Fibroblast of skin of scalp (primary cell): ENCODE results near the gene JADE1.

ENCODE experiments used
- DNase-seq: peaks from one replicate; pipeline ENCODE4 v3.0.0-alpha.2; 2013

Gene JADE1

DNA sequence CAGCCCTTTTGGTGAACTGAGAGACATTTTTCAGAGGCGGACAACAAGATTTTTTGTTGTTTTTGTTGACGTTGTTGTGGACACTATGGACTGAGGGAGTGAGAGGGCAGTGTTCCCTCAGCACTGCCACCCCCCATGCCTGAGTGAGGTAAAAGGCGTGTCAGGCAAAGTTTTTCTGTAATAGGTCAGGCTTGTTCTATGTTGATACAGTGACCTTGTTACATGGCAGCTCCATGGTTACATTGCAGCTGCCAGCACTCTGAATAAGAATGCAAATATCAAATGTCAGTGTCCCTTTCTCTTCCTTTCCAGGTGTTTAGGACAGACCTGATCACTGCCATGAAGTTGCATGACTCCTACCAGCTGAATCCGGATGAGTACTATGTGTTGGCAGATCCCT is 36.6 kb downstream of the JADE1 start:
- DNase-seq, result no peak

DNA sequence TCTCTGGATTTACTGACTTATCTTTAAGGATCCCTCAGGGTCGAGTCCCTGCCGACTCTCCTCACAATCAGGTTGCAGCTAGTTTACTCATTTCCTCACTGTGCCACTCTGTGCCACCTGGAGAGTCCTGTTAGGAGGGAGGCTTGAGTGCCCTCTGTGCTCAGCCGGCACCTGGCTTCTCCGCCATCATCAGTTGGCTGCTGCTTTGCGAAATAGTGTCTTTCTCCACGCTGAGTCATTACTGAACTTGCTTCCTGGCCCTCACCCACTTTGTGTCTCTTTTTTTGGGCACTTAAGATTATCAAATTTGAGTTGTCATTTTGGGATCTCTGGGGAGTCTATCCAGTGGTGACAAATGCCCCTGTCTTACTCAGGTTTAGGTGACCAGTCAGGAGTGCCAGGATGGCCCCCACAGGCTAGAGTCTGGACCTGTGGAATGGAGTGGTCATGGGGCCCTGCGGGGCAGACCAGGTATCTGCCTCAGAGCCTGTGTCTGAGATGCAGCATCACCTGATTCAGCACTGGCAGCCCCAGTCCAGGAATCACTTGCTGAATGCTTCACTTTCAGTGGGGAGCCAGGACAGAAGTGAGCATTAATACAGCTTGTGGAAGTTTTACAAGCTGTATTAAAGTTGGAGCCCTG is 37.7 kb downstream of the JADE1 start:
- no peak for DNase-seq

DNA sequence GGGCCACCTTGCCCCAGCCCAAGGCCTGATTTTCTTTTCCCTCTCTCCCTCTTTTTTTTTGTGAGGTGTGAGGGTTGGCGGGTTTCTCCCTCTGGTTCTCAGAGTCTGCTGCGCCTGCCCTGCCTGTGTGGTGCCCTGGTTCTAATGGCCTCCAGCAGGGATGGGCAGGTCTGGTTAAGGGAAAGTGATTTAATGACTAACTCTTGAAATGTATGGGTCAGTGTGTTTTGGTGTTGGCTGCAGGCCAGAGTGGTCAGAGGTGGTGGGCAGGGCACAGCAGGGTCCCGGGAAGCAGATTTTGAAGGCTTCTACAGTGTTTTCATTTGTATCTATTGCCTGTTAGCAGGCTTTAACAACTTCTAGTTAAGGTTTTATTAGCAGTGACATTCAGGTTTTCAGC is 39.0 kb downstream of the JADE1 start:
- DNase-seq, result no peak

DNA sequence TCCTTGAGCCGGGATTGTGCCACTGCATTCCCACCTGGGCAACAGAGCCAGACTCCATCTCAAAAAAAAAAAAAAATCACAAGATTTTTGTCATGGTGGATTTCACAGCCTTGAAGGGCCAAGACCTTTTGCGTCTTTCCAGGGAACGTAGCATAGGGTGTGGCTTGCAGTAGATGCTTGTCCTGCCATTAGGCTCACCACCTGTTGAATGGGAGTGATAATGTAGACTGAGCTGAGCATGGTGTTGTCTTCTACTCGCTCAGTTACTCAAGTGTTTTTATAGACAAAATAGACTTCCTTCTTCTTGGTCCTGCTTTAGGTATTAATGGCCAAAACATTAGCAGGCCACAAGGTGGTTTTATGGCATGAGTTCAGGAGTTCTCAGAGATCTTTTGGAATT is 40.8 kb downstream of the JADE1 start:
- no peak for DNase-seq

DNA sequence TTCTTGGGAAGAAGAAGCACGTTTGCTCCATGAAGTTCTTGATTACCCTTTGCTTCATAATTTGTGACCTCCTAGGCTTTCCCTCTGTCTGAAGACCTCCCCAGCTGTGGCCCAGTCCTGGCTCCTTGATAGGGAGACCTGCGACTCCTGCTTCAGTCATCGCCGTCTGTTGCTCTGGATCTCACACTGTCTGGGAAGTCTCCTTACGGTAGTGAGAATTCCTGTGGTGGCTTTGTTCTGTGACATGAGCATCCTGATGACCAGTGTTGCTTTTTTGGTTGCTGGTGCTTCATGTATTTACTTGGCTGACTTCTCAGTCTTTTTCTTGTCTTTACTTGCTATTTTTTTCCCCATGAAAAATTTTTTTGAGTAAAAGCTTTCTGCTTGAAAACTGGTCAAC is 44.2 kb downstream of the JADE1 start:
- DNase-seq, result peak; percentile 34

DNA sequence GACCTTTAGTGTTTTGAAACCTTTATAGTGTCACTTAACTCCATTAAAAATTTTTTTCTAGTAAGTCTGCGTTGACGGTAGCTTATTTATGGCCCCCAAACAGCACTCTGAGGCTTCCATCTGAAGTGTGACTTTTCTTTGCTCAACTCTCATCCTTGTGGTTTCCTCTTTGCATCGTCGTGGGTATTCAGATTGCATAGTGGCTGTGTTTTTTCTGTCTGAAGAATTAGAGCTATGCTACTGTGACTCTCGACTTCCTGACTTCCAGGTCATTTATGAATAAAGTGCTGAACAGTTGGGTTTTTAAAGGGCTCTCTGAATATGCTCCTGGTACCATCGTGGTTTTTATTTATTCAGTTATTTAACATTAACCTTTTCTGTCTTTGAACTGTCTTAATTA is 44.9 kb downstream of the JADE1 start:
- DNase-seq, result peak; percentile 64

DNA sequence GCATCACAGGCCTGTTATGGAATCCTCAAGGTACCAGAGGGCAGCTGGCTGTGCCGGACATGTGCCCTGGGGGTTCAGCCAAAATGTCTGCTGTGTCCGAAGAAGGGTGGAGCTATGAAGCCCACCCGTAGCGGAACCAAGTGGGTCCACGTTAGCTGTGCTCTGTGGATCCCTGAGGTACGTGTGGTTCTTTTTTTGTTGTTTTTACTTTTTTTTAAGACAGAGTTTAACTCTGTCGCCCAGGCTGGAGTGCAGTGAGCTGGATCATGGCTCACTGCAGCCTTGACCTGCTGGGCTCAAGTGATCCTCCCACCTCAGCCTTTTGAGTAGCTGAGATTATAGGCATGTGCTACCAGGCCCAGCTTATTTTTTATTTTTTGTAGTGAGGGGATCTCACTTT is 46.1 kb downstream of the JADE1 start:
- DNase-seq, result no peak

DNA sequence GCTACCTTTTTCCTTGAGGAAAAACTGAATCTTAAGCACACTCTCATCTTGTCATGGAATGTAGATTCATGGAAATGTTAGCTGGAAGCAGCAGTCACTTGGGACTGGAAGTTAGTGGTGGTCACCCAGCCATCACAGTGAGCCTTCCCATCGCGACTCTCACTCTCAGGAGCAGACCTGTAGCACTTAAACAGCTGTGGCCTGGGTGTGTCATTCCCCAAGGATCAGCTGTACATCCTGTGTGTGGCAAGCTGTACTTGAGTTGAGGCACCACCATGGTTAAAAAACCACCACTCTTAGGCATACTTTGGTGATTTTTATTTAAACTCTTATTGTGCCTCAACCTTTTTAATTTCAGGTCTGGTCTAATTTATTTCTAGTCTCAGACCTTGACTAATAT is 46.7 kb downstream of the JADE1 start:
- no peak for DNase-seq

DNA sequence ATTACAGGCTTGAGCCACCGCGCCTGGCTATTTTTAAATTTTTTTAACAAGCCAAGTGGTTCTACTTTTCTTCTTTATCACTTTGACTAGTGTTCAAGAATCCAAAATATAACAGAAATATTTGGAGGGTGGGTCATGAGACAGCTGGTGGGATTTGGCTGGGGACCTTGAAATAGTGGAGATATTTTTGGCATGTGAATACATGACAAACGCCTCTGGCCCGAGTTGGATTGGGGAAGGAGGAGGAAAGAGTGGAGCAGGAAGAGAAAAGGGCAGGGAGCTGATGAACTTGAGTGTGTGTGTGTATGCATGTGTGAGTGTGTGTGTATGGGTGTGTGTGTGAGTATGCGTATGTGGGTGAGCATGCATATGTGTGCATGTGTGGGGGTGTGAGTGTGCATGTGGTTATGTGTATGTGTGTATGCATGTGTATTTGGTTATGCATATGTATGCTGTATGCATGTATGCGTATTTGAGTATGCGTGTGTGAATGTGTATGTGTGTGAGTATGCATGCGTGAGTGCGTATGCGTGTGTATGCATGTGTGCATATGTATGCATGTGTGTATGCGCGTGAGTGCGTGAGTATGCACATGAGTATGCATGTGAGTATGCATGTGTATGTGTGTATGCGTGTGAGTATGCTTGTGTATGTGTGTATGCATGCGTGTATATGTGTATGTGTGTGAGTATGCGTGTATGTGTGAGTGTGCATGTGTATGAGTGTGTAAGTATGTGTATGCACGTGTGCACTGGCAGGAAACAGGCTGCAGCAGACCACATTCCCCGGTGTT is 49.6 kb downstream of the JADE1 start:
- peak; percentile 90 for DNase-seq

DNA sequence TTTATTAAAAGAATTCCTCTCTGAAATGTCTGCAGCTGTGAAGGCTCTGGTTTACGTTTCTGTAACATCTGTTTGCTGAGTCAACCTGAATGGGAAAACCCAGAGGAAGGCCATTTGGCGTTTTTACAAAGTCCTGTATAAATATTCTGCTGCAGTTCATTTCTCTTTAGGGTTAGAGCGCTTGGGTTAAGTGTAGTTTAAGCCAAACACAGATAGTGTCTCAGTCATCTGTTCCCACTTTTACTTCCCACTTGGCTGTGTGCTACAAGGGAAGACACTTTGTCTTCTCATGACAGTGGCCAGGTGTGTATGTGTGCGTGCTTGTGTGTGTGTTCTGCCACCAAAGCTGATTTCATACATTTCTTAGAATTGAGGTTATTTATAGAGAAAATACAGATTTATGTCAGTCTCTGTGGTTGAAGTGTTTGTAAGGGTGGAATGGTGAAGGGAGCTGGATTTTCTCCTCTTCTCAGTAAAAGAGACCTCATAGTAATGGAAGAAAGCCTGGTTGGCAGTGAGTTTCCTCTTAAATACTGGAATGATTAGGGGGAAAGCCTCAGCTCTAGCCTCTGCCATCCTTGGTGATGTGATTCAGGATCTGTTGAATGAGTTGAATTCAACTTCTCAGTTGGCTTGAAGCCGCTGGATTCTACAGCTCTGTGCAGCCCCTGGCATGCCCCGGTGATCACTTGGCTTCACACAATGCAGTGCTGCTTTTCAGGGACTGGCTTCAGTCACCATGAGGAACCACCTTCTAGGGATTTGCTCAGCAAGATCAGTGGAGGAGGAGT is 50.6 kb downstream of the JADE1 start:
- peak; percentile 53 for DNase-seq

DNA sequence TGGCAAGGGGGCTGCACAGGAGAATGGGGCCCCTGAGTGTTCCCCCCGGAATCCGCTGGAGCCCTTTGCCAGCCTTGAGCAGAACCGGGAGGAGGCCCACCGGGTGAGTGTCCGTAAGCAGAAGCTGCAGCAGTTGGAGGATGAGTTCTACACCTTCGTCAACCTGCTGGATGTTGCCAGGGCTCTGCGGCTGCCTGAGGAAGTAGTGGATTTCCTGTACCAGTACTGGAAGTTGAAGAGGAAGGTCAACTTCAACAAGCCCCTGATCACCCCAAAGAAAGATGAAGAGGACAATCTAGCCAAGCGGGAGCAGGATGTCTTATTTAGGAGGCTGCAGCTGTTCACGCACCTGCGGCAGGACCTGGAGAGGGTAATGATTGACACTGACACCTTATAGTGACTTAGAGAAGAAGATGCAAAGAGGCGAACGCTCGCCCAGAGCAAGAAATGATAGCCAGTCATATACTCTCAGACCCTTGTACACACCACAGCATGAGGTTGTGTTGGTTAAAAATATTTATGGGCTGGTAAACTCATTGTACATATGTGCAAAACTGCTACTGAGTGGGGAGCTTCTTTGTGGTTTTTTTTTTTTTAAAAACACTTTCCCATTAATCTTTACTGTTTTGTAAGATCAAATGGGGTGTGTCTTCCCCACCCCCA is 52.5 kb downstream of the JADE1 start:
- DNase-seq, result no peak

DNA sequence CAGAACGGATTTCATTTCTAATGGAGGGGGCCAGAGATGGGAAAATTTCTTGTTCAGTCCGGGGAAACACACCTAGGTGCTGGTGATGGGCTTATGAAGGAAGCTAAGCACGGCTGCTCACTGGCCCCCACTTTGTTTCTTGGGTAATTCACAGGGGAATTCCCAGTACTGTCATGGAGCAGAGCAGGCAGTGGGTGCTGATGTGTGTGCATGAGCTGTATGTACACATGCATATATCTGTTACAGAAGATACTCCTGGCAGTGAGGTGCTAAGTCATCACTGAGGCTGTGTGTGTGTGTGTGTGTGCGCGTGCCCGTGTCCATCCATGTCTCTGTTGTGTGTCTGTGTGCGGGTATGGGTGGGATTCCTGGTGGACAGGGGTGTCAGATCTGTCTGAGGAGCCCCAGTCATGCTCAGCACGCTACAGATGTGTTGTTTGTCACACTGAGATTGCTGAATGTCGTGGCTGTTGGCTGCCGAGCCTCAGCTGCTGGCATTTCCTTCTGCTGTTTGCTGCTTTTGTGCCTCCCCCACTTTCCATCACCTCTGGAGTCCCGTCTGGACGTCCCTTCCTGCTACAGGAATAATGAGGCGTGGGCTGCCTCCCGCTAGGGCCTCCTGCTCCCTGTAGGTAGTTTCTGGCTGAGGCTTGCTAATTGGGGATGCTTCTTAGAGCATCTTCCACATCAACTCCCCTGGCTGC is 53.3 kb downstream of the JADE1 start:
- DNase-seq, result no peak

DNA sequence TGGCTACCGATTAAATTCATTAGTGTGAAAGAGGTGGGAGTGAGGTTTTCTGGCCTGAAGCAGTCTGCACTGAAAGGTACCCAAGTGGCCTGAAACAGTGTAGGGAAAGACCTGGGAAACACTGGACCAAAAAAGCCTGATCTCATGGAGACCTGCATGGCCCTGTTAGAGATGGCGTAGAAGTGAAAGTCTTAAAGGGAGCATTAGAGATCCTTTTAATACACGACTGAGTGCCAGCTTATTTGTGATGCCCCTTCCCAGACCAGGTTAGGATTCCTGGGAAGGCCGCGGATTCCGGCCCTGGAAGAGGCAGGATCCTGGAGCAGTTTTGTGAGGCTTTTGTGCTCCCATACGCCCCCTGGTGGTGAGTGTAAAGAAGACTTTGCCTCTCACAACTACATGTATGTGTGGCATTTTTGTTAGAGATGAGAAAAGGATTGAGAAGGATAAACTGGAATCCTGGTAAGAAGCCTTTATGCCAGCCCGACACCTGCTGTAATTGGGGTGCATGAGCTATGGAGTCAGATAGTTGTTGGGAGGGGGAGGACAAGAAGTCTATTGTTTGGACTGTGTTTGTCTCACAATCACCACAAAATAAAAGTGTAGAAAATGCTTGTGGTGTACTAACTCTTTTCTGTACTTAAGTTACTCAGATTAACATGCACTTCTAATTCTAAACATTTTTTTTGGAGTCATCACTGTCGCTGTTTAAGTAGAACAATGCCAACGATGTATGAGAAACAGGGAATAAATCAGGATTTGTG is 54.0 kb downstream of the JADE1 start:
- DNase-seq, result peak; percentile 83

DNA sequence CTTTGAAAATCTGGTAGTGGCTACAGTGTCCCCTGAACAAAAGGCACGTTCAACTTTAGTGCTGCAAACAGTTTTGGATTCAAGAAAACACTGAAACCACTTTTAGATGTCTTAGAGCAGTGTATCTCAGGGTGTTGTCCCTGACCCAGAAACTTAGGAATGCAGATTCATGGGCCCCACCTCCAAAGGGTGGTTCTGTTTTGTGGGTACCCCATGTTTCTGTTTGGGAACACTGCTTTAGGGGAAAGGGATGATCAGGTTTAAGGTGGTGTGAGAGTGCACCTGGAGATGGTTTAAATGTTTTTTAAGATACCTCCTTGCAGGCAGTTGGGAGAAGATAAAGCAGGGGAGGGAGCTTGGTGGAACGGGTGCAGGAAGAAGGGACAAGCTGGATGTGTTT is 55.6 kb downstream of the JADE1 start:
- no peak for DNase-seq

DNA sequence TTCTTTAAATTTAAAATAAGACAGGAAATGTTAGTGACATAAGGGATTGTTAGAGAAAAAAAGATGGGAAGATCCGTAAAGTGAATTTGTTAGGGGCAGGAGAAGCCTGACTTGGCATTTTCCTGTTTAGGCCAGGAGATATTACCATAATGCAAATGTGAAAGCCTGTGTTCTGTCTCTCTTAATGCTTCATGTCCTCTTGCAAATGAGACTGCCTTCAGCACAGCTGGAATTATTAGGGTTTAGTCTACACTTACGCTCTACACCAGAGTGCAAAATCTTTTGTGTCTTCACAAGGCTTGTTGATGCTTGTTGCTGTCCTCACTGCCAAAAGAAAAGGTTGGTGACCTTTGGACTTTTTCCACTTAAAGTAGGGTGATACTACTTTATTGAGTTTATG is 56.8 kb downstream of the JADE1 start:
- DNase-seq, result no peak

DNA sequence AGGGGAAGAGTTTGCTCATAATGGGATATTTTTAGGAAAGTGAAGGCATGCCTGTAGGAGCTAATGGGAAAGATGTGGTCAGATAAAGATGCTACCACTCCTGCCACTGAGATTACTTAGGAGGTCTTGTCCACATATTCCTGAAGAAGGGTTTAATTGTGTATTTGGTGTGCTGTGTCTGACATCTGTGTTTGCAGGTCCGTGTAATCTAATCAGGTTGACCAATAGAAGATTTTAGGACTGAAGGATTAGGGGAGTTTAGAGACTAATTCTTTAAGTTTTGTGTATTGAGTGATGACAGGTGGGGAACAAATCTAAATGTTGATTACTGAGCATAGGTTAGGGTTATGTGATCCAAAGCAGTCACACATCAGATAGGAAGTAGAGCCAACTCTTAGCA is 57.2 kb downstream of the JADE1 start:
- no peak for DNase-seq

DNA sequence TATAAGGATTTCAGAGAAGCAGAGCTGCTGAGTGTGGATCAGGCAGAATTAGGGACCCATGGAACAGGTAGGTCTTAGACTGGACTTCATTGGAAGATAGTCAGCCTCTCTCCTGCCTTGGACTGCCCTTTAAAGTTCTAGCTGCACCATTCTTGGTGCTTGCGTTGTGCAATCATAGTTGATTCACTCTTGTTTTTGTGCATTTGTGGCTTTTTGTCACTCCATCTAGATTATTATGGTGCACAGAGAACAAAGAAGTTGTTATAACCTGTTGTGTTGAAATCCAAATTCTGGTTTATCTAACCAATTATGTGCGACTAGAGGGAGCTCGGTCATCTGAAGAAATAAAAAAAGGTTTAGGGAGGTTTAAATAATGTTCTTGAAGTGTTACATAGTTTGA is 59.3 kb downstream of the JADE1 start:
- DNase-seq, result no peak

DNA sequence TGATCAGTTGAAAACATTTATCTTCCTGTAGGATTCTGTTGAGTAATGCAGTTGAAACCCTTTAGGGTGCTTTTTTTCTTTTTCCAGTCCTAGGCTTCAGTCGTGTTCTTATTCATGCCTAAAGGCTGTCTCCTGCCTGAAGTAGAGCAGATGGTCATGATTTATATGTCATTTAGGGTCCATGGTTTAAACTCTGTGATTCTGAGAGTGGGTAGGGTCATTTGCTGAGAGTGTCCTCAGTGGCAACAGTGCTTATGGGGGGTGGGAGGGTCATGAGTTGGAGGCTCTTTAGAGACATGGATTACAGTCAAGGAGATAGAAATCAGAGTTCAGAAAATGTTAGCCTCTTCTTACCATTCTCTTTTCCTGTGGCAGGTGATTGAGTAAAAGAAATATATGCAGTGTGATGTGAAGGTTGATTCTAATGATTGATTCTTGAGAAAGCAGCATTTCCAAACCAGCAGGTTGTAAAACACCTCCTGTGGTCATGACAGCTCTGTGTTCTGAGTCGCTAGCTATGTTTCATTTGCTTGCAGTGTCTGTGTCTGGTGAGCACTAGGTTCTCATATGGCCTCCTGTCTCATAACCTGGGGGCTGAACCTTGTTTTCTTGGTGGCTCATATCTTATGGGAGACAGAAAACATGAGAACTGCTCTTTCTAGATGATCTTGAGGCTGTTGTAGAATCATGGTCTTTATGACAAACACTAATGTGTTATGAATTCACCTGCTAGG is 60.4 kb downstream of the JADE1 start:
- no peak for DNase-seq

DNA sequence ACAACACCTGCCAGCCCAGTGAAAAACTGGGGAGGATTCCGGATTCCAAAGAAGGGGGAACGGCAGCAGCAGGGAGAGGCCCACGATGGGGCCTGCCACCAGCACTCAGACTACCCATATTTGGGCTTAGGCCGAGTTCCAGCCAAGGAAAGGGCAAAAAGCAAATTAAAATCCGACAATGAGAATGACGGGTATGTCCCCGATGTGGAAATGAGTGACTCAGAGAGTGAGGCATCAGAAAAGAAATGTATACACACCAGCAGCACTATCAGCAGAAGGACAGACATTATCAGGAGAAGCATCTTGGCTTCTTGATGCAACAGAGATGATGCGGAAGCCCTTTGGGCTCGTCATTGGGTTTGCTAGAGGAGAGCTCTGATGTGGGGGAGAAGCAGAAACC is 62.4 kb downstream of the JADE1 start:
- DNase-seq, result peak; percentile 60

DNA sequence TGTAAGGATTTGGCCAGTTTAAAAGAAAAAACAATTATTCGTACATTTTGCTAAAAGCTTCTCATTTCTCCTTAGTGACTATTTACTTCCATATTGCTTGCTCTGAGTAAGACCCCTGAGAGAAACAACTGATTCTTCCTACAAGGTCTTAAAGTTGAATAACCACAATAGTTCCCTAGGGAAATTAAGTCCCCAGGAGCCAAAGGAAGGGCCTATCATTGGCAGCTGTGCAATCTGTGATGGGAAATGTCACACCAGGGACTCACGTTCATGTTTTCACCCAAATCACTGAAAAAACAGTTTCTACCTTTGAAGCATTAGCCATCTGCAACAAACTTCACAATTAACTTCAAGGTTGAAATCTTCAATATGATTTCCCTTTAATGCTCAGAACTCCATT is 66.7 kb downstream of the JADE1 start:
- DNase-seq, result no peak

DNA sequence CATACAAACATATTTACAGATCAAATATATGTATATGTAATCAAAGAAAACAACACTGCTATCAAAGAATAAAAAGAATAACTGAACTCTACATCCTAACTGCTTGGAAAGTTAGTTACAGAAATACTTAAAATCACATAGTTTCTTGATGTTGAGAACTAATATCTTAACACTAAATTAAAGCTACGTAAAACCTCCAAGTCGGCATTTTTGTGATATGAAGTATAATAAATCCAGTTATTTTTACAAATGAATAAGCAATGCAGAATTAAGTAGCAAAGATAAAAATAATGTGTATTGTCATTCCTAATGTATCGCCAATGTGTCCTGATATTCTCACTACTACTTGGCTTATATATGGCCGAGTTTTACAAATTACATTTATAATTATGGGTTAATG is 68.4 kb downstream of the JADE1 start:
- DNase-seq, result no peak
